Caco-2 (cell line): ENCODE measurements around the gene CCT2. TPM values are rescaled to one million over a fixed set of nuclear protein-coding genes. Genes with fewer than 3 reads are reported as not detected.

ENCODE experiments used
- Bru-seq: library from RNA; stranded (reverse); fragments of 400-500 nt; gene quantifications from one replicate; lab custom pipeline; 2021; lab: Mats Ljungman, UMichigan
- BruChase-seq, 2 experiments: library from RNA; stranded (reverse); fragments of 400-500 nt; gene quantifications; one replicate each; lab custom pipeline; 2021; lab: Mats Ljungman, UMichigan
- BruUV-seq: library from RNA; stranded (reverse); fragments of 400-500 nt; replicated peaks from 2 replicates; lab custom pipeline; 2021; lab: Mats Ljungman, UMichigan
- CTCF ChIA-PET: fragments of 300-600 bp; sonication (Branson Sonifier 250); formaldehyde crosslinking; loops from one replicate; lab custom pipeline; 2022; ENCODE audit warnings: antibody characterized with exemption; lab: Charles Lee
- POLR2A ChIA-PET: fragments of 300-600 bp; sonication (Branson Sonifier 250); formaldehyde crosslinking; loops from one replicate; lab custom pipeline; 2022; ENCODE audit warnings: antibody characterized with exemption; lab: Charles Lee
- DNase-seq, 2 experiments: peaks; one replicate each; pipeline versions ENCODE4 v3.0.0 to v3.0.0-alpha.2; 2020 to 2022
- H3K27me3 ChIP-seq: replicated peaks from 2 replicates; pipeline ENCODE4 v1.6.0; 2011; ENCODE audit warnings: low read length; ENCODE audit not compliant: control insufficient read depth, insufficient read depth
- H3K36me3 ChIP-seq: 2 replicates; pipeline ENCODE4 v1.5.1; 2011; ENCODE audit warnings: low read length; ENCODE audit not compliant: control insufficient read depth, insufficient read depth
- H3K4me1 ChIP-seq: fragments of 250-450 bp; sonication (Bioruptor Pico); 2 replicates; pipeline ENCODE4 v1.5.1; 2020; ENCODE audit warnings: mild to moderate bottlenecking
- H3K4me3 ChIP-seq: 2 replicates; pipeline ENCODE4 v1.5.1; 2011; ENCODE audit warnings: low read depth, mild to moderate bottlenecking, control low read depth, low read length
- H3K9me3 ChIP-seq: fragments of 250-450 bp; sonication (Bioruptor Pico); 2 replicates; pipeline ENCODE4 v1.5.1; 2020; ENCODE audit warnings: mild to moderate bottlenecking, moderate library complexity
- H3K27ac Mint-ChIP-seq: one replicate; pipeline ENCODE4 v1.8.0; 2022; ENCODE audit warnings: mixed read lengths; ENCODE audit not compliant: unreplicated experiment
- H3K27me3 Mint-ChIP-seq: one replicate; pipeline ENCODE4 v1.8.0; 2022; ENCODE audit warnings: mixed read lengths; ENCODE audit not compliant: insufficient read depth, unreplicated experiment
- H3K36me3 Mint-ChIP-seq: one replicate; pipeline ENCODE4 v1.8.0; 2022; ENCODE audit warnings: mild to moderate bottlenecking, mixed read lengths; ENCODE audit not compliant: insufficient read depth, unreplicated experiment
- H3K4me1 Mint-ChIP-seq: one replicate; pipeline ENCODE4 v1.8.0; 2022; ENCODE audit warnings: low read depth, mixed read lengths; ENCODE audit not compliant: unreplicated experiment
- H3K4me3 Mint-ChIP-seq: one replicate; pipeline ENCODE4 v1.8.0; 2022; ENCODE audit warnings: mild to moderate bottlenecking, moderate library complexity, mixed read lengths; ENCODE audit not compliant: unreplicated experiment
- H3K9me3 Mint-ChIP-seq: one replicate; pipeline ENCODE4 v1.8.0; 2022; ENCODE audit warnings: mixed read lengths; ENCODE audit not compliant: unreplicated experiment
- intact Hi-C: fragments of 100-400 bp; cut with micrococcal nuclease; formaldehyde crosslinking; loops from one replicate; pipeline ENCODE4 v1.10.0; 2022; ENCODE audit not compliant: unreplicated experiment
- long read RNA-seq: library from polyadenylated mRNA; stranded (forward); transcript quantifications from one replicate; pipeline ENCODE4 v2.0.0, GENCODE V29; 2022
- total RNA-seq: library from RNA; stranded (reverse); gene quantifications from 2 replicates; pipeline ENCODE4 v1.2.3, GENCODE V29; 2022
- TF ChIP-seq, protein P1 (sequence below), 2 experiments: fragments of 200-600 bp in 1 of 2; IDR thresholded peaks; 1 replicate in 1 of 2; 2 replicates in 1 of 2; pipeline versions ENCODE4 v1.5.1 to v1.8.0; 2011 to 2022; ENCODE audit warnings: antibody characterized with exemption in 1 of 2, control low read depth in 1 of 2, inconsistent platforms in 1 of 2, low read depth in 1 of 2, low read length in 1 of 2, mild to moderate bottlenecking in 1 of 2, moderate library complexity in 1 of 2; ENCODE audit not compliant: insufficient read depth in 1 of 2, severe bottlenecking in 1 of 2, unreplicated experiment in 1 of 2

The CCT2 gene
- total RNA-seq (321 and 341 TPM in 2 replicates), Bru-seq, nascent RNA (percentile 98 among the genes with signal in this experiment), BruChase-seq, experiment 1, labeled RNA remaining after a 2-hour chase (percentile 99 among the genes with signal in this experiment), BruChase-seq, experiment 2, labeled RNA remaining after a 6-hour chase (percentile 99 among the genes with signal in this experiment)
- long read RNA-seq, transcript CCT2-201 (16 exons, 2,041 nt) = major isoform, 576 of 628 reads
- long read RNA-seq, partial matches to known transcripts = 19 of 628 reads
- long read RNA-seq, other reads (novel, unspliced or antisense) = 27 of 628 reads

- Mint-ChIP-seq H3K27me3 (no peaks in the 10 kb centered on the region), H3K4me3 (peak within 1 kb of the TSS; percentile 97), H3K36me3 (peaks cover 90% of the 10 kb centered on the region), H3K4me1 (peaks cover 5% of the 10 kb centered on the region), H3K27ac (peak within 1 kb of the TSS; percentile 96), H3K9me3 (no peaks in the 10 kb centered on the region)
- CTCF ChIA-PET = interaction anchor here (0.5 to 1.2 kb wide), 3 partner anchors 14 to 254 kb away, joined by 3 to 5 read pairs (median 3); no protein-coding TSS in a partner anchor
- Histone ChIP-seq H3K27me3 (no peaks in the 10 kb centered on the region), H3K4me3 (peak within 1 kb of the TSS; percentile 97), H3K4me1 (no peaks in the 10 kb centered on the region), H3K9me3 (no peaks in the 10 kb centered on the region), H3K36me3 (peaks cover 2% of the 10 kb centered on the region; the same call in 1 of the 2 replicates)
- BruUV-seq = TSS peak; percentile 99
- peak; percentile 96 to 98 for DNase-seq
- POLR2A ChIA-PET = interaction anchor here (0.8 to 1.2 kb wide), 3 partner anchors 31 to 168 kb away, joined by 3 to 7 read pairs (median 5); no protein-coding TSS in a partner anchor
- TF ChIP-seq, protein P1, sequence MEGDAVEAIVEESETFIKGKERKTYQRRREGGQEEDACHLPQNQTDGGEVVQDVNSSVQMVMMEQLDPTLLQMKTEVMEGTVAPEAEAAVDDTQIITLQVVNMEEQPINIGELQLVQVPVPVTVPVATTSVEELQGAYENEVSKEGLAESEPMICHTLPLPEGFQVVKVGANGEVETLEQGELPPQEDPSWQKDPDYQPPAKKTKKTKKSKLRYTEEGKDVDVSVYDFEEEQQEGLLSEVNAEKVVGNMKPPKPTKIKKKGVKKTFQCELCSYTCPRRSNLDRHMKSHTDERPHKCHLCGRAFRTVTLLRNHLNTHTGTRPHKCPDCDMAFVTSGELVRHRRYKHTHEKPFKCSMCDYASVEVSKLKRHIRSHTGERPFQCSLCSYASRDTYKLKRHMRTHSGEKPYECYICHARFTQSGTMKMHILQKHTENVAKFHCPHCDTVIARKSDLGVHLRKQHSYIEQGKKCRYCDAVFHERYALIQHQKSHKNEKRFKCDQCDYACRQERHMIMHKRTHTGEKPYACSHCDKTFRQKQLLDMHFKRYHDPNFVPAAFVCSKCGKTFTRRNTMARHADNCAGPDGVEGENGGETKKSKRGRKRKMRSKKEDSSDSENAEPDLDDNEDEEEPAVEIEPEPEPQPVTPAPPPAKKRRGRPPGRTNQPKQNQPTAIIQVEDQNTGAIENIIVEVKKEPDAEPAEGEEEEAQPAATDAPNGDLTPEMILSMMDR (IDR thresholded peaks at IDR 0.05; ENCODE audit: insufficient read depth in 1 of 2, low read depth in 1 of 2, low read length in 1 of 2, severe bottlenecking in 1 of 2, unreplicated experiment in 1 of 2) = peak; percentile 31 to 48
- intact Hi-C loops = loop anchor here (1.0 to 2.0 kb wide), 2 partner anchors 53 to 225 kb away; no protein-coding TSS in a partner anchor
These were observed at the start of gene CCT2 for GRCh38 chr12:69585189-69586062. TSS of gene CCT2 (plus strand) at chr12:69585459. CDS start at chr12:69585522, 63 bp downstream.

- H3K36me3 Mint-ChIP-seq = peaks cover 76% of the 10 kb centered on the region
- TF ChIP-seq, protein P1 (IDR thresholded peaks at IDR 0.05; ENCODE audit: insufficient read depth in 1 of 2, low read depth in 1 of 2, low read length in 1 of 2, severe bottlenecking in 1 of 2, unreplicated experiment in 1 of 2) = no peak
- DNase-seq = no peak
- POLR2A ChIA-PET = no interaction called here
- Histone ChIP-seq H3K36me3 (peaks cover 2% of the 10 kb centered on the region; the same call in 1 of the 2 replicates), H3K27me3 (no peaks in the 10 kb centered on the region), H3K4me1 (no peaks in the 10 kb centered on the region), H3K9me3 (peaks cover 7% of the 10 kb centered on the region; the same call in 1 of the 2 replicates), H3K4me3 (no peak overlapping the region)
- intact Hi-C loops = no loop called here
- H3K27me3 Mint-ChIP-seq = no peaks in the 10 kb centered on the region
- H3K4me1 Mint-ChIP-seq = peaks cover 19% of the 10 kb centered on the region
- BruUV-seq = no TSS peak
- H3K27ac Mint-ChIP-seq = no peak overlapping the region
- CTCF ChIA-PET = no interaction called here
- H3K4me3 Mint-ChIP-seq = no peak overlapping the region
- peaks cover 13% of the 10 kb centered on the region for H3K9me3 Mint-ChIP-seq
These were observed 44.3 kb upstream of the CCT2 start for GRCh38 chr12:69540987-69541386.

GRCh38 chr12:69544087-69544486, 41.2 kb upstream of the CCT2 start:
- H3K4me1 Mint-ChIP-seq = peaks cover 16% of the 10 kb centered on the region
- no peak overlapping the region for H3K27ac Mint-ChIP-seq
- TF ChIP-seq, protein P1 (IDR thresholded peaks at IDR 0.05; ENCODE audit: insufficient read depth in 1 of 2, low read depth in 1 of 2, low read length in 1 of 2, severe bottlenecking in 1 of 2, unreplicated experiment in 1 of 2) = no peak
- ChIA-PET CTCF (no interaction called here), POLR2A (no interaction called here)
- Histone ChIP-seq H3K4me1 (no peaks in the 10 kb centered on the region), H3K36me3 (peaks cover 2% of the 10 kb centered on the region; the same call in 1 of the 2 replicates), H3K9me3 (0 out of 2 replicates have a peak, but pooled peaks cover 4% of the 10 kb centered on the region), H3K27me3 (no peaks in the 10 kb centered on the region), H3K4me3 (no peak overlapping the region)
- H3K36me3 Mint-ChIP-seq = peaks cover 80% of the 10 kb centered on the region
- intact Hi-C loops = no loop called here
- H3K4me3 Mint-ChIP-seq = no peak overlapping the region
- no TSS peak for BruUV-seq
- H3K27me3 Mint-ChIP-seq = no peaks in the 10 kb centered on the region
- peaks cover 13% of the 10 kb centered on the region for H3K9me3 Mint-ChIP-seq
- DNase-seq = no peak
